PC-3 (cell line): ENCODE measurements around the gene CORO2B.

Experiments used
- EZH2 ChIP-seq: fragments of 300-600 bp; sonication (generic); IDR thresholded peaks from one replicate; pipeline ENCODE4 v1.6.1; 2017; ENCODE audit warnings: antibody characterized with exemption, mild to moderate bottlenecking, low read length; ENCODE audit not compliant: unreplicated experiment
- EZH2phosphoT487 ChIP-seq: fragments of 300-600 bp; sonication (generic); IDR thresholded peaks from 2 replicates; pipeline ENCODE4 v1.6.1; 2018; ENCODE audit warnings: mild to moderate bottlenecking, antibody characterized with exemption, low read length, borderline replicate concordance
- TF ChIP-seq, protein P1 (sequence below): fragments of 300-600 bp; sonication (generic); conservative IDR thresholded peaks from 2 replicates; pipeline ENCODE4 v1.5.1; 2017; ENCODE audit warnings: antibody characterized with exemption, low read depth, mild to moderate bottlenecking, low read length

DNA sequence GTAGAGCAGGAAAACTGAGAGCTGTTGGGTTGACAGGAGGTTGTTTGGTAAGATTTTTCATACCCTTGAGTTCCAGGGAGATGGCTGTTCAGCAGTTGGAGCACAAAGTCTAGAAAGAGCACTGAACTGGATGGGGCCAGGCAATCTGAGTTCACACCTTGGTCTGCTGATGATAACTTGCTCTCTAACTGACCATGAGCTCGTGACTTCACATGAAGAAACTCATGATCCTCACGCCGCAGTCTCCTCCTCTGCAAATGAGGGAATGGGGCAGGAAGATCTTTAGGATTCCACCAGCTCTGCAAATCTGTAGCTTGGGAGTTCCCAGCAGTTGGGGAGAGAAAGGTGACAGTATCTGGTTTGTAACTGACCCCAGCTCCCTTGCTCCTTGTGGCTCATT, 33.7 kb downstream of the CORO2B start:
- TF ChIP-seq, protein P1, sequence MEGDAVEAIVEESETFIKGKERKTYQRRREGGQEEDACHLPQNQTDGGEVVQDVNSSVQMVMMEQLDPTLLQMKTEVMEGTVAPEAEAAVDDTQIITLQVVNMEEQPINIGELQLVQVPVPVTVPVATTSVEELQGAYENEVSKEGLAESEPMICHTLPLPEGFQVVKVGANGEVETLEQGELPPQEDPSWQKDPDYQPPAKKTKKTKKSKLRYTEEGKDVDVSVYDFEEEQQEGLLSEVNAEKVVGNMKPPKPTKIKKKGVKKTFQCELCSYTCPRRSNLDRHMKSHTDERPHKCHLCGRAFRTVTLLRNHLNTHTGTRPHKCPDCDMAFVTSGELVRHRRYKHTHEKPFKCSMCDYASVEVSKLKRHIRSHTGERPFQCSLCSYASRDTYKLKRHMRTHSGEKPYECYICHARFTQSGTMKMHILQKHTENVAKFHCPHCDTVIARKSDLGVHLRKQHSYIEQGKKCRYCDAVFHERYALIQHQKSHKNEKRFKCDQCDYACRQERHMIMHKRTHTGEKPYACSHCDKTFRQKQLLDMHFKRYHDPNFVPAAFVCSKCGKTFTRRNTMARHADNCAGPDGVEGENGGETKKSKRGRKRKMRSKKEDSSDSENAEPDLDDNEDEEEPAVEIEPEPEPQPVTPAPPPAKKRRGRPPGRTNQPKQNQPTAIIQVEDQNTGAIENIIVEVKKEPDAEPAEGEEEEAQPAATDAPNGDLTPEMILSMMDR = no peak
- TF ChIP-seq EZH2 (no peak), EZH2phosphoT487 (no peak)
